Stimulated activated CD8-positive, alpha-beta memory T cell treated with anti-CD3 and anti-CD28 coated beads, Interleukin-12 subunit alpha, Interleukin-12 subunit beta, amount 100 ng/mL, for 4 hours (primary cell): ENCODE measurements around the gene CDC73.
A peak's percentile ranks its signal among the peaks of the same experiment; 100 is the strongest.

Source experiments
- DNase-seq: peaks from one replicate; pipeline ENCODE4 v3.0.0-alpha.2; 2020; ENCODE audit warnings: low read depth

The CDC73 gene

DNA sequence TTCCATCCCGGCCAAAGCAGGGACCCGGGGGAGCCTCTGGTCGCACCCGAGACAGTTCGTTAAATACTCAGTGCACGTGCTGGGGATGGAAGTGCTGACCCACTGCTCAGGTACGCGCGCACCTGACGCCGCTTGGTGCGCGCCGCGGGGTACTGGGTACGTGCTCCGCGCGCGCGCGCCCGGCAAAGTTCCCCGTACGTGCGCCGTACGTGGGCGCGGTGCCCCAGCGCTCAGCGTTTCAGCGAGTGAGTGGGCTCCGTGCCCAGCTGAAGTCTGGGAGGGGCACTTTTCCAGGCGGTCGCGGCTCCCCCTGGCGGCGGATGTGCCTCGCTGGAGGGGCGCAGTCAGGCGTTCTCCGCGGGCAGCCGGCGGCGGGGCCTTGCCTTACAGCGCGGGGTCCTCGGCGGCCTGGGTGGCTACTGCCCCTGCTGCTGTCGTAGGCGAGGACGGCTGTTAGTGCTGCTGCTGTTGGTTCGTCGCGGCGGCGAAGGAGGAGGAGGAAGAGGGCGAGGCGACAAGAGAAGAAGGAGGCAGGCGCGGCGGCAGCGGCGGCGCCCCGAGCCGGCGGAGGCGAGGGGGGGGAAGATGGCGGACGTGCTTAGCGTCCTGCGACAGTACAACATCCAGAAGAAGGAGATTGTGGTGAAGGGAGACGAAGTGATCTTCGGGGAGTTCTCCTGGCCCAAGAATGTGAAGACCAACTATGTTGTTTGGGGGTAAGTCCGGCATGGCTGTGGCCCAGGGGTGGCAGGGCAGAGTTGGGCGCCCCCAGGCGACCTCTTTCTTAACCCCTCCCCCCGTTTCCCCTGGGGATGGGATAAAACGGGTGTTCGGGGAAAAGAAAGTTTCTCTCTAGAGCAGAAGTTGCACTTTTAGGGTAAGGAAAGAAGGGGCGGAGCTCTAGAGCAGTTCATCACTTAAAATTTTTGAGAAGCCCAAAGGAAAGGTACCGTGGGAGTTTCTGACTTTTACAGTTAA, at the start of gene CDC73:
Gene CDC73, plus strand, starts transcription at position 416 of the 978 bp plus-strand sequence. Its CDS starts 170 bp downstream, at position 586.
- DNase-seq = peak; percentile 99

DNA sequence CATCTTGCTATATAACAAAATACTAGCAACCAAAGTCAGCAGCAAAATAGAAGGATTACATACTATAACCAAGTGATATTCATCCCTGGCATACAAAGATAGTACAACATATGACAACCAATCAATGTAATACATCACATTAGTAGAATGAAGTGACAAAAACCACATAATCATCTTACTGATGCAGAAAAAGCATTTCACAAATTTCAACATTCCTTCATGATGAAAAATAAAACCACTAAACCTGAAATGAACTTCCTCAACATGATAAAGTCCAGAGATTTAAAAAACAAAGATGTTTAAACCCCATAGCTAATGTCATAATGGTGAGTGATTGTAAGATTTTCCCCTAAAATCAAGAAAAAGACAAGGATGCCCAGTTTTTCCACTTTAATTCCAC, 43.8 kb upstream of the CDC73 start:
- no peak for DNase-seq

DNA sequence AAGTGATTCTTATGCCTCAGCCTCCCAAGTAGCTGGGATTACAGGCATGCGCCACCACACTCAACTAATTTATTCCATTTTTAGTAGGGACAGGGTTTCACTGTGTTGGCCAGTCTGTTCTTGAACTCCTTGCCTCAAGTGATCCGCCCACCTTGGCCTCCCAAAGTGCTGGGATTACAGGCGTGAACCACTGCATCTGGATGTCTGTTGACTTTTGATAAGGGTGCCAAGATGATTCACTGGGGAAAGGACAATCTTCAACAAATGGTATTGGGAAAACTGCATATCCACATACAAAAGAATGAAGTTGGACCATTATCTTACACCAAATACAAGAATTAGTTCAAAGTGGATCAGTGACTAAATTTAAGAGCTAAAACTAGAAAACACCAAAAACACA, 42.6 kb upstream of the CDC73 start:
- no peak for DNase-seq

DNA sequence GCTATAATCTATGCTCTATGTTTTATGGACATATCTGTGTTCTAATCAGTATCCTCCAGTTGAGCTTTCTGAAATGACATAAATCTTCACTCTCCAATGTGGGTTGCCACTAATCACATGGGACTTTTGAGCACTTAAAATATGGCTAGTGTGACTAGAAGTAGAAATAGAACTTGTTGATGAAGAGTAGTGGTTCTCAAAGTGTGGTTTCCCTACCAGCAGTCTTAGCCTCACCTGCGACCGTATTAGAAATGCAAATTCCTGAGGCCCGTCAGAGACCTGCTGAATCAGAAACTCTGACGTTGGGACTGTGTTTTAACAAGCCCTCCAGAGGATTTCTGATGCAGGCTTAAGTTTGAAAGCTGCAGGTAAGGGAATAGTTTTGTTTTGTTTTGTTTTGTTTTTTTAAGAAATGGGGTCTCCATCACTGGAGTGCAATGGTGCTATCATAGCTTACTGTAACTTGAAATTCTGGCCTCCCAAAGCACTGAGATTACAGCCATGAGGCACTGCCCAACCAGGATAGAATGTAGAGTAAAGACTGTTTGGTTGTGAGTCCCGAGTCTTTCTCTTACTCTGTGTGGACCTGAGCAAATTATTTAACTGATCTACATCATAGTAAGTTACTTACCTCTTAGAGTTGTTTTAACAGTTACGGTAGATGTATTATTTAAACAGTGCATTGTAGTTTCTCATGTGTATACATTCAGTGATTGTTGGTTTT, 38.3 kb upstream of the CDC73 start:
- no peak for DNase-seq

DNA sequence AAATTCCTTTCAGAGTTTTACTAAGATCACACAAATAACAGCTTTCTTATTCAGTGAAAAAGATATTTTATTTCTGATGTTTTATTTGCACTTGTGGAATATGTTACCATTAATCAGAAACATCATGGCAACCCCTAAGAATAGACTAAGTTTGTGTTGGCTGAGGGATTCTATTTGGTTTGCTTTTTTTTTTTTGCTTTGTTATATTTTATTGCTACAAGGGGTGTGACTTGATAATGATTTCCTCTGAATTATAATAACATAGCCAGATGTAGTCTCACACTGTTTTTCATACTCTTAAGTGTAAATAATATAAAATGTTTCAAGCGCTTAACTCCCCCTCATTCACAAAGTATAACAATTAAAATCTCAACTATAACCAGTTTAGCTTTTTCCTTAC, 36.6 kb upstream of the CDC73 start:
- DNase-seq = no peak

DNA sequence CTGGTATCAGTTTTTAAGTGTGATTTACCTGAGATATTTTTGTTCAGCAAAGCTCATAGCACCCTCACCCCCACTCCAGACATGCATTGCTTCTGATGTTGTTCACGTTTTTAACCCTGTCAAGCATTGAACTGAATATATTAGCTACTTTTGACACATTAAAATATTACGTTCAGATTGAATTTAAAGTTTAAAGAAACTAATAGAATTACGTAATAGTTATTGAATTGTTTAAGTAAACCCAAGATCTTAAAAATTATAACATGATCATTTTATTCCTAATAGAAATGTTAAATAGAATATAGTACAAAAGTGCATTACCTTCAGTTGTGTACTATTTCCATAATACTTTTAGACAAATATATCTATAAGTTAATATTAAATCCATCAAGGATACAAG, 35.5 kb upstream of the CDC73 start:
- DNase-seq = no peak

DNA sequence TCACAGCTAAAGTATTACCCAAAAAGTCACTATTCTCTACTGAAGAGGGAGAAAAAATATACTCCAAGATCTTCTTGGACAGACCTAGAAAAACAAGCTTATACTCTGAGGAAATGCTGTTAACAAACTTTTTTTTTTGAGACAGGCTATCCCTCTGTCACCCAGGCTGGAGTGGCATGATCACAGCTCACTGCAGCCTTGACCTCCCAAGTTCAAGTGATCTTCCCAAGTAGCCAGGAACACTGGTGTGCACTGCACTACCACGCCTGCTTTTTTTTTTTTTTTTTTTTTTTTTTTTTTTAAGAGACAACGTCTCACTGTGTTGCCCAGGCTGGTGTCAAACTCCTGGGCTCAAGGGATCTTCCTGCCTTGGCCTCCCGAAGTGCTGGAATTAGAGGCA, 33.9 kb upstream of the CDC73 start:
- DNase-seq = no peak

DNA sequence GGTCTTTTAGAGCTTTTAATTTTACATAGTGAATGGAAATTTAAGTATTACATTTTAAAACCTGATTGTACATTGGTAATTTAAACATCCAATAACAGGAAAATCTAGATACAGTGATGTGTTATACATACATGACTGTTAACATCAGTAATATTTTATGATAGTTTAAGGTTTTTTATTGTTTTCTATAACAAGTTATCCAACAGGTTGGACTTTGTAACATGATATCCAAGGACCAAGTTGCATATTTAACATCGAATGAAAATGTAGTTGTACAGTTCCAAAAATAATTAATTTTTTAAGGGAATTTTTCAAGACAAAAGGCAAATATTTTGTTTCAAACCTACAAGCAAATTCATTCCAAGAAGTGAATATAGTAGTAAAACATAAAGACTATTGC, 31.0 kb upstream of the CDC73 start:
- no peak for DNase-seq

DNA sequence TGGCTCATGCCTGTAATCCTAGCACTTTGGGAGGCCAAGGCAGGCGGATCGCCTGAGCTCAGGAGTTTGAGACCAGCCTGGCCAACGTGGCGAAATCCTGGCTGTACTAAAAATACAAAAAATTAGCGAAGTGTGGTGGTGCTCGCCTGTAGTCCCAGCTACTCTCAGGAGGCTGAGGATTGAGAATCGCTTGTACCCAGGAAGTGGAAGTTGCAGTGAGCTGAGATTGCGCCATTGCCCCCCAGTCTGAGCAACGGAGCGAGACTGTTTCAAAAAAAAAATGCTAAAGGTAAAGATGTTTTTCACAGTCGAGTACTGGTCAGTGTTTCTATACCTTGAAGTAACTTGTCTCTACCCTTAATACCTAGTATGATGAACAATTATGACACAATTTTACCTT, 27.7 kb upstream of the CDC73 start:
- no peak for DNase-seq

DNA sequence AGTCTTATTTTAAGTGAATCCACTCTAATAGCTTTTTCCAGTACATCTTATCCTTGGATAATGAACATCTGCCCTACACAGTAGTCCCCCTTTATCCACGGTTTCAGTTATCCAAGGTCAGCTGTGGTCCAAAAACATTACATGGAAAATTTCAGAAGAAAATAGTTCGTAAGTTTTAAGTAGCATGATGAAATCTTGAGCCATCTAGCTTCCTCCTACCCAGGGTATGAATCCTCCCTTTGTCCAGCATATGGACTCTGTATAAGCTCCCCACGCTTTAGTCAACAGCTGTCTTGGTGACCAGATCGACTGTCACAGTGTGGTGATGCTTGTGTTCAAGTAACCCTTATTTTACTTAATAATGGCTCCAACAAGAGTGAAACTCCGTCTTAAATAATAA, 19.2 kb upstream of the CDC73 start:
- DNase-seq = no peak

DNA sequence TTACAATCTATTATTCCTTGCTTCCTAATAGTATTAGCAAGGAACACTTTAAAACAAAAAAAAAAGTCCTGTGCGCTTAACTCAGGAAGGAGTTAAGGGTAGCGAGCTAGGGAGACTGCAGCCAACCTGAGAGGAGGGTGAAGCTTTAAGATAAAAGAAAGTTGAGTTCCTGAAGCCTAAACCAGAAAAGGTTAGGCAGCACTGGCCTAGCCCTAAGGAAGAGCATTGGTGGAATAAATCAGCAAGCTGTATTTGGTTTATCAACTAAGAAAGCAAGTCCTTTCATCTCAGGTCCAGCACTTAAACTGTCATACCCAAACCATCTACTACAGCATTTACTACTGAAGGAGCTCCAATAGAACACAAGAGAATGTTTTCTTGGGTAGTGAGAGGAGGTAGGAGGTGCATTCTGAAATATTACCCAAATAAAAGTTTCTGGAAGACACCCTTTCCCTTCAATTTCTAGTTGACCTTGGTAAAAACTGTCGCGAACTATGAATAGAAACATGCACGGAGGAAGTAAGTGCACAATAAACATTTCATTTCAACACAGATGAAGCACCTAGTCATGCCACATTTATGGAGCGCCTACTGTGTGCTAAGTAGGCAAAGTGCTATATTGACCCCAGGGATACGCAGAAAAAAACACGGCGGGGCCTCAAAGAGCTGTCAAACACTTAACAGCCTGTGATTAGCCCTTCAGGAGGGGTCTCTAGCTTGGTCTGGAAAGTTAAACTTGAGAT, 17.9 kb upstream of the CDC73 start:
- no peak for DNase-seq

DNA sequence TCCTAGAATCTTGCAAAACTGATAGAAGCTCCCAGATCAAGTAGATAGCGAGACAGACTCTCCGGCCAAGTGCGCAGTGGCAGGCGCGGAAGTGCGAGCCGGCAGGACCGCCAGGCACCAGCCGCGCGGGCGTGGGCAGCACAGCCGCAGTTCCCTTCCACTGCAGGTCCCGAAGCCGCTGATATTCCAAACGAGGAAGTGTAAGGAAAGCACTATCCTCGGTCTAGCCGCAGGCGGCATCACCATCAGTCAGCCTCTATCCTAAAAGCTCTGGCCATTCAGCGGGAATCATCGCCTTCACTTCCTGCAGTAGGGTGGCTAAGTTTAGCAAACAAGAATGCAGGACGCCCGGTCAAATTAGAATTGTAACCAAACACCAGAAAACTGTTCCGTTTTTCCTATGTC, 17.3 kb upstream of the CDC73 start:
- no peak for DNase-seq

DNA sequence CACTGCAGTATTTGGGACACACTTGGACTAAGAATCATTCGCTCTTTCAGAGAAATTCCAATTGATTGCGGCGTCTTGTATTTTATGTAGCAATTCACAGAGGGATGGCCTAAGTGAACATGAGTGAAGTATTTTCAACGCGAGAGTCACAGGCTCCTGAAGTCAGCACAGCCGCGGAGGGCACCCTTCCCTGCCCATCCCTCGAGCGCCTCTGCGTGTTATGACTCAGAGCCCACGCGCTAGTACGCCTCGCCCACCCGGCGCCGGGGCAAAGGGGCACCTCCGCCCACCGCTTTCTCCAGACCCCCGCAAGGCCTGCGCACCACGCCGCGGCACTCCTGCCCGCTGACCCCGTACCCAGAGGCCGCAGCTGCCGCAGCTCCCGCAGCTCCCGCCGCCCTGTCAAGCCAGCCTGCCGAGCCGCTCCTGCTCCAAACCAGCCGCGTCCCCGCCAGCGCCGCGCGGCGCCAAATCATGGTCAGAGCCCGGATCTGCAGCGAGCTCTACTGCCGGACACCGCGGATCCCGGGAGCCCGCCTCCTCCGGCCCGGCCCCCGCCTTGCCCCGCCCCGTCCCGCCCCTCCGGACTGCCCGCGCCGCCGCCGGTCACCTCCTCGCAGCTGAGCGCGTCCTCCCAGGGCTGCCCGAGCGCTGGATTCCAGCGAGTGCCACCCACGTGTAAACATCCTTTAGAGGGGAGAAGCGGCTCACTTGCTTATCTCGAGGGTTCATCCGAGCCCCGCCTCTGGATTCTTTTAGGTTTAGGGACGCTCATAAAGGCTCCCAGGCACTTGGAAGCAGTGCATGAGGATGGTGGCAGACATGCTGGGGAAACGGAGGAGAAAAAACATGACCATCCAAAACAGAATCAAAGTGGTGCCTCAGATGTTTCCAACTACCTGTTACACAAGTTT, 16.7 kb upstream of the CDC73 start, which contains the start of gene GLRX2:
Gene GLRX2, minus strand, starts transcription at position 508 of the 914 bp plus-strand sequence. Its CDS starts 32 bp downstream, at position 476.
- DNase-seq = peak; percentile 67

DNA sequence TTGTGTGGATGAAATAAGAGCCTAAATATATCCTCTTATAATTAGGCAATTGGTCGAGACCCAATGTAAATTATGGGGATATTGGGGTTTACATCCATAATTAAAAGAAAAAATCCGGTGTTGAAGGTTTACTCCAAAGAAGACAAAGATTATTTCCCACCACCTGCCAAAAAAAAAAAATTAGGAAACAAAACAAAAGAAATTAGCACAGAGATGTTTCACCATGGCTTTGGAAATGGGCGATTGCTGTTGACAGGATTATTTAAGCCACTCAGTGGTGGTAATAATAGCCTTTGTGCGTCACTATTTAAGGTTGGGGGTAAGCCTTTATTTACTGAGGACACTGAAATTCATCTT, 16.0 kb upstream of the CDC73 start:
- no peak for DNase-seq

DNA sequence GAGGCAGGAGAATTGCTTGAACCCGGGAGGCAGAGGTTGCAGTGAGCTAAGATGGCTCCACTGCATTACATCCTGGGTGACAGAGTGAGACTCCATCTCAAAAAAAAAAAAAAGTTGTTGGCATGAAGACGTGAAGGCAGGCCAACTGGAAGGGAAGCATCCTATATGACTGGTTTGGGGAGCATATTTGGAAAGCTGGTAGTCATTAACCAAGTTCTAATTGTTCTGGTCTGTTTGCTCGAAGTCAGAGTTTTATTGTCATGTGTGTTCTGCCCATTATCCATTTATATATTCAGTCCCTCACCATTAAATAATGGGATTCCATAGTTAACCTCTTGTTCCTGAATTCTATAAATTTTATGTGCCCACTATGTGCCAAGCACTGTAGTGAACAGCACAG, 13.4 kb upstream of the CDC73 start:
- no peak for DNase-seq

DNA sequence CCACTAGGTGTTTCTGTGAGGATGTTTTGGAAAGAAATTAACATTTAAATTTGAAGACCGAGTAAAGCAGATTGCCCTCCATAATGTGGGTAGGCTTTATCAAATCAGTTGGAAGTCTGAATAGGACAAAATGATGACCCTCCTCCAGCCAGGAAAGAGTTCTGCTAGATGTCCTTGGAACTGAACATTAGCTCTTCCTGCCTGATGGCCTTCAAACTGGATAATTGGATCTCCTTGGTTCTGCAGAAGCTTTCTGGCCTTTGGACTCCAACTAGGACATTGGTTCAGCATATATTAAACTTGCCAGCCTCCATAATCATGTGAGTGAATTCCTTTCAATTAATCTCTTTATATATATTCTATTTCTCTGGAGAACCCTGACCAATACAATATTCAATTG, 12.2 kb upstream of the CDC73 start:
- no peak for DNase-seq

DNA sequence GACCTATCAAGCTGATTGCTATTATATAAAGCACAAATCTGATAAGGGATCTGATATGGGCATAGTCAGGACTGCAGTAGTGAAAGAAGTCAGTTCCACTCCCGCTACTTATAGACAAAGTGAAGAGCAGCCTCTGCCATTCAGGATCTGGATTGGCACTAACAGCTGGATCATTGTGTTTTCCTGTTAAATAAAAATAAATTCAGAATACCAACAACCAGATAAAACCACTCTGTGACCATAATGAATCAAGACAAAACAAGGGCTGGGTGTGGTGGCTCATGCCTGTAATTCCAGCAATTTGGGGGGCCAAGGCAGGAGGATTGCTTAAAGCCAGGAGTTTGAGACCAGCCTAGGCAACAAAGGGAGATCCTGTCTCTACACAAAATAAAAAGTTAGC, 11.6 kb upstream of the CDC73 start:
- no peak for DNase-seq

DNA sequence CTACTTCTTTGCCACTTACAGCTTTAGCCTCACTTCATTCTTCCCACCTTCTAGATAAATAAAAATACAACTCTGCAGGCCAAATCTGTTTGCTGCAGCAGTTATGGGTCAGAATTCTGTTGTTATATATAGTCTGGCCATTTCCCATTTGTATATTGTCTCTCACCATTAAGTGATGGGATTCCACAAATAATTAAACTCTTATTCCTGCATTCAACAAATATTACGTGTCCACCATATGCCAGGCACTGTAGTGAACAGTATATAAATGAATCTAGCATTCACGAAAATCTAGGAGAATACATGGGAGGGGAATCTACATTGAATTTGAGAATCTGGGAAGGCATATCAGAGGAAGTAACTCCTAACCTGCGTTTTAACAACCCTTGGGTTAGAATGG, 11.0 kb upstream of the CDC73 start:
- no peak for DNase-seq

DNA sequence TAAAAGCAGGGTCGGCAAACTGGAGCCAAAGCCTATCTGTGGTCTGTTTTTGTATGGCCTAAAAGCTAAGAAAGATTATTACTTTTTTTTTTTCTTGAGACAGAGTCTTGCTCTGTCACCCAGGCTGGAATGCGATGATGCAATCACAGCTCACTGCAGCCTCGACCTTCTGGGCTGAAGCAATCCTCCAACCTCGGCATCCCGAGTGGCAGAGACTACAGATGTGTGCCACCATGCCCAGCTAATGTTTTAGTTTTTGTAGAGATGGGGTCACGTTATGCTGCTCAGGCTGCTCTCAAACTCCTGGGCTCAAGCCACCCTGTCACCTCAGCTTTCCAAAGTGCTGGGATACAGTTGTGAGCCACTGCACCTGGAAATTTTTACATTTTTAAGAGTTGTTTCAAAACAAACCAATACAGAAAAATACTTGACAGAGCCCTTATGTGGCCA, 10.2 kb upstream of the CDC73 start:
- no peak for DNase-seq

DNA sequence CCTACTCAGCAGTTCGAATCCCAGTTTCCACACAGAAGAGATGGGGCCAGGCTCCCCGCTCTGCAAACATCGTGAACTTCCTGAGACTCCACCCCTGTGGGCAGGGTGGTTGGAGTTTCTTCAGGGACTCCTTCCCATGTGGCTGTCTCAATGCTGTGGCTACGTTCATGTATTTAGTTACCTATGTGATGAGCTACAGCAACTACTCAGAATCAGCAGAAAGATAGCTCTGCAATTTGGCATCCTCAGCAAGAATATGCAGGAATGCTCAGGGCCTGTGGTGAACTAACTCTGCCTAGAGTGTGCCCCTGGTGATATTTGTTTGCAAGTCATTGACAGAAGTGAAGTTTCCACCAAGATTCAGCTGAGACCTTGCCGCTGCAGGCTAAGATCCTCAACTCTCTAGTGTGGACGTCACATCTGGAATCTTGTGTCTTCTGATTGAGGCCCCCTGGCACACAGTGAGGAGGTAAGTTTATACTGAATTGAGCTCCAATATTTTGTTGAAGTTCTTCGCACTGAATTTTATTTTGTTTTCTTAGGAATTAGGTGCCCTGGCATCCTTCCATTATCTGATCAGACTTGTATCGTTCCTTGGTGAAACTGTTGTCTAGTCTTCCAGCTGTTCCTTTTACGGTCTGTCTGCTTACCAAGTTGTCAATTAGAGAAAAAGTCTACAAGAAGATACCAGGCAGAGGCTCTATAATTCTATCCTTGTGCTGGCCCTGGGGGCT, 8.4 kb upstream of the CDC73 start:
- DNase-seq = no peak

DNA sequence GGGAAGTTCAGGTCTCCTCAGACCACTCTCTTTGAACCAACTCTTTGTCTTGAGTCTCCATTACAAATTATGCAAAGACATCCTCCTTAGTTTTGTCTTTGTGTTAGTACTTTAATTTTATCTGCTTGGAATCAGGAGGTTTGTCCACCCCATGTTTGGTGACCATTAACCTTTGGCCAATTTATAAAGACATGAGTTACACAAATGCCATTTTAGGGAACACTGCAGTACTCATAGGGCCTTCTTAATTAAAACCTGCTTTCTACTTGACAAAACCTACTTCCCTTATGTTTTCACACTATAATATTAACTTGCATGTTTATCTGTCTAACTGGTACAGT, 7.9 kb upstream of the CDC73 start:
- DNase-seq = no peak
